ENCODE measurements around the gene CDCA4.

DNA sequence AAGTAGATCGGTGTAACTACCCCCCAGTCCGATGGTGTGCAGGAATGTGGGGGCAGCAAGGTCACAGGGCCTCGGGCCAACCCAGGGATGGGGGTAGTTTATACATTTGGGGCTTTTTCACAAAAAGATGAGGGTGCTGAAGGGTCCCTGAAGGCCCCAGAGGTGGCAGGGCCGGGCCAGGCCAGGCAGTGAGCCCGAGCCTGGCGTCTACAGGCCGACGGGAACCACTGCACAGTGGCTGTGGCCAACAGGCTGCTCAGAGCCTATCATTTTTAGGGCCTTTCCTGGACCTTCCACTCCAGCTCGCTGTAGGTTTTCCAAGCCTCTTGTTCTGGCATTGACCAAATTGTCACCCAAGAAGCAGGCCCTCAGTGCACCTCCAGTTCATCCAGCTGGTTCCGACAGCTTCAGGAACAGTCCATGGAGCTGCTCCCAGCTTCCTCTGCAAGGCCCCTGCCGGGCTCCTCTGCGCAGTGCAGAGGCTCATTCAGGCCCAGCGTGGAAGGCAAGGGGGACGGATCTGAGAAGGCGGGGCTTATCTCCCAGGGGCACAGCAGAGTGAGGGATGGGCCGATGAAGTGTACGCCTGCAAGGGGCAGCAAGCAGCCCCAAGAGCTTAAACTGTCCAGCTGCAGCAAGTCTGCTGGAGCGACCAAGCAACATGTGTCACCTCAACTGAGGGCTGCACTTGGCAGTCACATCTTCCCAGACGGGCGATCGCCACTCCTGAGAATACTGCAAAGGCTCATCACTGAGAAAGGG, 13.9 kb downstream of the CDCA4 start:
- TF ChIP-seq POLR2AphosphoS5 (IDR thresholded peaks at IDR 0.05) (no peak), SMC3 (conservative IDR thresholded peaks at IDR 0.05; ENCODE audit: poor library complexity) (no peak), RAD21 (conservative IDR thresholded peaks at IDR 0.05) (no peak), EP300 (conservative IDR thresholded peaks at IDR 0.05; ENCODE audit: poor library complexity, severe bottlenecking) (no peak), MXI1 (conservative IDR thresholded peaks at IDR 0.05; ENCODE audit: poor library complexity, severe bottlenecking) (no peak)
- TF ChIP-seq, protein P1, sequence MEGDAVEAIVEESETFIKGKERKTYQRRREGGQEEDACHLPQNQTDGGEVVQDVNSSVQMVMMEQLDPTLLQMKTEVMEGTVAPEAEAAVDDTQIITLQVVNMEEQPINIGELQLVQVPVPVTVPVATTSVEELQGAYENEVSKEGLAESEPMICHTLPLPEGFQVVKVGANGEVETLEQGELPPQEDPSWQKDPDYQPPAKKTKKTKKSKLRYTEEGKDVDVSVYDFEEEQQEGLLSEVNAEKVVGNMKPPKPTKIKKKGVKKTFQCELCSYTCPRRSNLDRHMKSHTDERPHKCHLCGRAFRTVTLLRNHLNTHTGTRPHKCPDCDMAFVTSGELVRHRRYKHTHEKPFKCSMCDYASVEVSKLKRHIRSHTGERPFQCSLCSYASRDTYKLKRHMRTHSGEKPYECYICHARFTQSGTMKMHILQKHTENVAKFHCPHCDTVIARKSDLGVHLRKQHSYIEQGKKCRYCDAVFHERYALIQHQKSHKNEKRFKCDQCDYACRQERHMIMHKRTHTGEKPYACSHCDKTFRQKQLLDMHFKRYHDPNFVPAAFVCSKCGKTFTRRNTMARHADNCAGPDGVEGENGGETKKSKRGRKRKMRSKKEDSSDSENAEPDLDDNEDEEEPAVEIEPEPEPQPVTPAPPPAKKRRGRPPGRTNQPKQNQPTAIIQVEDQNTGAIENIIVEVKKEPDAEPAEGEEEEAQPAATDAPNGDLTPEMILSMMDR (IDR thresholded peaks at IDR 0.05; ENCODE audit: poor library complexity, severe bottlenecking) = no peak
- TF ChIP-seq, protein P2, sequence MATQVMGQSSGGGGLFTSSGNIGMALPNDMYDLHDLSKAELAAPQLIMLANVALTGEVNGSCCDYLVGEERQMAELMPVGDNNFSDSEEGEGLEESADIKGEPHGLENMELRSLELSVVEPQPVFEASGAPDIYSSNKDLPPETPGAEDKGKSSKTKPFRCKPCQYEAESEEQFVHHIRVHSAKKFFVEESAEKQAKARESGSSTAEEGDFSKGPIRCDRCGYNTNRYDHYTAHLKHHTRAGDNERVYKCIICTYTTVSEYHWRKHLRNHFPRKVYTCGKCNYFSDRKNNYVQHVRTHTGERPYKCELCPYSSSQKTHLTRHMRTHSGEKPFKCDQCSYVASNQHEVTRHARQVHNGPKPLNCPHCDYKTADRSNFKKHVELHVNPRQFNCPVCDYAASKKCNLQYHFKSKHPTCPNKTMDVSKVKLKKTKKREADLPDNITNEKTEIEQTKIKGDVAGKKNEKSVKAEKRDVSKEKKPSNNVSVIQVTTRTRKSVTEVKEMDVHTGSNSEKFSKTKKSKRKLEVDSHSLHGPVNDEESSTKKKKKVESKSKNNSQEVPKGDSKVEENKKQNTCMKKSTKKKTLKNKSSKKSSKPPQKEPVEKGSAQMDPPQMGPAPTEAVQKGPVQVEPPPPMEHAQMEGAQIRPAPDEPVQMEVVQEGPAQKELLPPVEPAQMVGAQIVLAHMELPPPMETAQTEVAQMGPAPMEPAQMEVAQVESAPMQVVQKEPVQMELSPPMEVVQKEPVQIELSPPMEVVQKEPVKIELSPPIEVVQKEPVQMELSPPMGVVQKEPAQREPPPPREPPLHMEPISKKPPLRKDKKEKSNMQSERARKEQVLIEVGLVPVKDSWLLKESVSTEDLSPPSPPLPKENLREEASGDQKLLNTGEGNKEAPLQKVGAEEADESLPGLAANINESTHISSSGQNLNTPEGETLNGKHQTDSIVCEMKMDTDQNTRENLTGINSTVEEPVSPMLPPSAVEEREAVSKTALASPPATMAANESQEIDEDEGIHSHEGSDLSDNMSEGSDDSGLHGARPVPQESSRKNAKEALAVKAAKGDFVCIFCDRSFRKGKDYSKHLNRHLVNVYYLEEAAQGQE (IDR thresholded peaks at IDR 0.05; ENCODE audit: borderline replicate concordance) = no peak

Data from neural cell (in vitro differentiated cells).